AG08396 (cell line): Measurements from ENCODE around the gene CGB5.
"Not testable (repeated sequence)": the region's sequence is repeated elsewhere in the genome, so short reads cannot be mapped to it uniquely, and the experiment has no call there.

Experiments used
- DNase-seq: peaks from one replicate; pipeline ENCODE4 v3.0.0; 2012; ENCODE audit warnings: low spot score, mixed read lengths

CGB5 gene

GRCh38 chr19:49057636-49058234, 14.1 kb downstream of the CGB5 start, which contains the start of gene CGB7:
Gene CGB7, minus strand, starts transcription at chr19:49057749. Its CDS starts 2,374 bp downstream, at chr19:49055375.
- DNase-seq = peak; percentile 91

DNA sequence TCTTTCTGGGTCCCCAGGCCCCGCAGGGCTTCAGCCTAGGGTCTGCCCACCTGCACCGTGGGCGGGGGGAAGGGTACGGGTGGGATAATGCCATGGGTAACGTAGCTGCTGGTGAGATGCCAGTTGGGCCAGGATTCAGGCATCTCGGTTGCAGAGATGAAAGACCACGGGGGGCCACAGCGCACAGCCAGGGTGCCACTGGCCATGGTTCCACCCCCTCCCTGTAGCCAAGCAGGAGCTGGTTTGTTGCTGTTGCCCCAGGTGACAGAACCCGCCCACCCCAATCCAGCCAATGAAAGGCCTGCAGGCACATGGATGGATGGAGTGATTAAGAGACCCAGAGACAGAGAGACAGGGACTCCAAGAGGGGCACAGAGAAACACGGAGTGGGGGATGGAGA, 14.9 kb downstream of the CGB5 start:
- DNase-seq = peak; percentile 74

GRCh38 chr19:49059053-49059452, 15.4 kb downstream of the CGB5 start:
- peak; percentile 22 for DNase-seq

- no peak for DNase-seq
These were observed 17.4 kb downstream of the CGB5 start for GRCh38 chr19:49061000-49061399.

DNA sequence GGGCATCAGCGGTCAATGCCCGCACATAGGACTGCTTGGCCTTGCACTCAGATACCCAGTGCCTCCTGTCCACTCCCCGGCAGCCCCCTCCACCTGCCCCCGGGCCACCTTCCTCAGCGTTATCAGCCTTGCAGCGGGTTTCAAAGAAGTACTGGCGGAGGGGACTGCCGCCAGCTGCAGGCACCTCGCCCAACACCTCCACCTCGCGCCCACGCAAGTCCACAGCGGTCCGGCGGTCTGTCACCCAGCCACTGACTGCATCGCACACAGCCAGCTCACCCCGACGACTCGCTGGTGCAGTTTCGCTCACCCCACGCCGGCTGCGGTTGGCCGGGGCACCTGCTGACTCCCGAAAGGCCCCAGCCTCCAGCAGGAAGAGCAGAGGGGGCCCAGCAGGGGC, 17.8 kb downstream of the CGB5 start:
- DNase-seq = peak; percentile 5

DNA sequence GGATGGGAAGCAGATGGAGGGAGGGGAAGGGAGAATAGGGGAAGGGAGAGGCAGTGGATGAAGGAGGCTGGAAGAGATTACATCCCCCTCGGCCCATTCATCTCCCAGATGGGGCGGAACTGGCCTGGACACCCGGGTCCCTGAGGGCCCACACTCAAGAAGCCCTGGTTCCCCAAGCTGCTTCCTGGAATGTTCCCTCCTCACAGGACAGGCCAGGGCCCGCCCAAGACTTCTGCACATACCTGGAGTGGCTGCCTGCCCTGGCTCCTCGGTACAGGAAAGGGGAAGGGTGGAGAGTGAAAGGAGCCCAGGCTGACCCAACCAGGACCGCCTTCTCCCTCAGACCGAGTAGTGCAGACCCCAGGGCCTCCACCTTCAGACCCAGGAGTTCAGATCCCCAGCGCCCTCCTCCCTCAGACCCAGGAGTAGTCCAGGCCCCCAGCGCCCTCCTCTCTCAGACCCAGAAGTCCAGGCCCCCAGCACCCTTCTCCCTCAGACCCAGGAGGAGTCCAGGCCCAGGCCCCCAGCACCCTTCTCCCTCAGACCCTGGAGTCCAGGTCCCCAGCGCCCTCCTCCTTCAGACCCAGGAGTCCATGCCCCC, 20.5 kb downstream of the CGB5 start:
- DNase-seq = peak; percentile 22

GRCh38 chr19:49064768-49065611, 21.3 kb downstream of the CGB5 start, which contains the start of gene NTF4:
Gene NTF4, minus strand, starts transcription at chr19:49064818. Its CDS starts 2,821 bp downstream, at chr19:49061997.
- DNase-seq = peak; percentile 63

DNA sequence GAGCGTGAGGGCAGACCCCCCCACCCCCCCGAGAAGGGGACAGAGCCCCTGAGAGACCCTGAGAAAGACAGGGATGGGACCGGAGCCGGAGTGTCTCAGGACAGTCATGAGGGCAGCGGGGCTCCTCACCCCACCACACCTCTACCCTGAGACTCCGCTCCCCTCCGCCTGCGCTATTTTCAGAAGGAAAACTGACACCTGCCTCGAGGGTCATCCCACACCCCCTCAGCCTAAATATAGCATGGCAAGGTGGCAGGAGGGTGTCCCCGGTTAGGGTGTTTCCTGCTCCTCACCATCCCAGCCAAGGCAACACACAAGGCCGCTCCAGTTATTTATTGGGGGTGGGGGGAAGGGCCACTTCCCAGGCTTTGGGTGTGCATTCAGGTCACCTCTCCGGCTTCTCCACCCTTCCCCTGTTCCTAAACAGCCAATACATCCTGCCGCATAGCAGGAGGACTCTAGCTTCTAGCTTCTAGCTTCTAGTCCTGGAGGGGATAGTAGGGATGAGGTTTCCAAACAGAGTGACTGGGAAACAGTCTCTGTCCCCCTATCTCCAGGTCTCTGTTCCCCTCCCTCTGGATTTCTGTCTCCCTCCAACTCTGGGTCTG, 22.4 kb downstream of the CGB5 start:
- no peak for DNase-seq

GRCh38 chr19:49067554-49067953, 23.9 kb downstream of the CGB5 start:
- no peak for DNase-seq

GRCh38 chr19:49069026-49069425, 25.4 kb downstream of the CGB5 start:
- no peak for DNase-seq

DNA sequence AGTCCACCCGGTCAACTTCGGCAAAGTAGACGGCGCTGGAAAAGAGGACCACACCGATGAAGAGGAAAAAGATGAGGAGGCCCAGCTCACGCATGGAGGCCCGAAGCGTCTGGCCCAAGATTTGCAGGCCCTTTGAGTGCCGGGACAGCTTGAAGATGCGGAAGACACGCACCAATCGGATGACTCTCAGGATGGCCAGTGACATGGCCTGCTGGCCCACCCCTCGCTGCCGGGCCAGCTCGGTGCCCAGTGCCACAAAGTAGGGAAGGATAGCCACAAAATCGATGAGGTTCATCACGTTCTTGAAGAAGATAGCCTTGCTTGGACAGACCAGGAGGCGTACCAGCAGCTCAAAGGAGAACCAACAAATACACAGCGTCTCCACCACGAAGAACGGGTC, 26.8 kb downstream of the CGB5 start:
- DNase-seq = no peak

DNA sequence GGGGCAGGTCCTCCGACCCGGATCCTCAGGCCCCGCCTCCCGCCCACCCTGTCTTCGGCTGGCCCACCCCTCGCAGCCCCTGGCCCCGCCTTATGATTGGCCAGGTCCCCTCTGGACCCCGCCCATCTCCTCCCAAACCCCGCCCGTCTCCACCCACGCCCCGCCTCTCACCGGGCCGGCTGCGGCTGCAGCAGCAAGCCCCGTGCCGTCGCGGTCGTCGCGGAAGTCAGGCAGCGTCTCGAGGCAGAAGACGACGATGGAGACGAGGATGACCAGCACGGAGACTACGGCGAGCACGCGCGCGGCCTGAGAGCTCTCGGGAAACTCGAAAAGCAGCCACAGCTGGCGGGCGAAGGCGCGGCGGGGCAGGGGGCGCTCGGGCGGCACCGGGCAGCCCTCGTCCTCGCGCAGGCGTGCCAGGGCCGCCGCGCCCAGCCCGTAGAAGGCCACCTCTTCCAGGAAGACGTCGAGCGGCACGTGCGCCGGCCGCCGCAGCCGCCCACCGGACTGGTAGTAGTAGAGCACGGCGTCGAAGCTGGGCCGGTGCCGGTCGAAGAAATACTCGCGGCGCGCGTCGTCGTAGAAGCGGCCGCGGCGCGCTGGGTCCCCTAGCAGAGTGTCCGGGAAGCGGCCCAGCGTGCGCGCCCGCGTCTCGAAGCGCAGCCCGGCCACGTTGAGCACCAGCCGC, 28.4 kb downstream of the CGB5 start:
- DNase-seq = no peak

- DNase-seq = no peak
These were observed 30.1 kb downstream of the CGB5 start for GRCh38 chr19:49073514-49074378.

DNA sequence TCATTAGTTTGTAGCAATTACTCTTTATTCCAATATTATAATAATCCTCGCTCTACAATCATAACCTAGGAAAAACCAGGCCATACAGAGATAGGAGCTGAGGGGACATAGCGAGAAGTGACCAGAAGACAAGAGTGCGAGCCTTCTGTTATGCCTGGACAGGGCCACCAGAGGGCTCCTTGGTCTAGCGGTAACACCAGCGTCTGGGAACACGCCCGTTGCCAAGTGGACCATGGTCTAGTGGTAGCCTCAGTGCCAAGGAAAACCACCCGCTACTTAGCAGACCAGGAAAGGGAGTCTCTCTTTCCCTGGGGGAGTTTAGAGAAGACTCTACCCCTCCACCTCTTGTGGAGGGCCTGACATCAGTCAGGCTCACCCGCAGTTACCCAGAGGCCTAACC, 31.2 kb downstream of the CGB5 start:
- not testable (repeated sequence) for DNase-seq

DNA sequence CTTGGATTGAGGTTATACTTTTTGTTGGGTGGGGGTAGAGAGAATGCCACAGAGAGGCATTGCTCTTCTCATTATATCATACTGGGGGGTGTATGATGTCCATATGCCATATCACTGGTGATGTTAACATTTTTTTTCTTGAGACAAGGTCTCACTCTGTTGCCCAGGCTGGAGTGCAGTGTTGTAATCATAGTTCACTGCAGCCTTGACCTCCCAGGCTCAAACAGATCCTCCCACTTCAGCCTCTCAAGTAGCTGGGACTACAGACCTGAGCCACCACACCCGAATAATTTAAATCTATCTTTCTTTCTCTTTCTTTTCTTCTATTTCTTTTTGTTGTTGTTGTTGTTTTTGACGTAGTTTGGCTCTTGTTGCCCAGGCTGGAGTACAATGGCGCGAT, 36.7 kb downstream of the CGB5 start:
- DNase-seq = no peak

GRCh38 chr19:49081273-49081672, 37.6 kb downstream of the CGB5 start:
- DNase-seq = no peak

DNA sequence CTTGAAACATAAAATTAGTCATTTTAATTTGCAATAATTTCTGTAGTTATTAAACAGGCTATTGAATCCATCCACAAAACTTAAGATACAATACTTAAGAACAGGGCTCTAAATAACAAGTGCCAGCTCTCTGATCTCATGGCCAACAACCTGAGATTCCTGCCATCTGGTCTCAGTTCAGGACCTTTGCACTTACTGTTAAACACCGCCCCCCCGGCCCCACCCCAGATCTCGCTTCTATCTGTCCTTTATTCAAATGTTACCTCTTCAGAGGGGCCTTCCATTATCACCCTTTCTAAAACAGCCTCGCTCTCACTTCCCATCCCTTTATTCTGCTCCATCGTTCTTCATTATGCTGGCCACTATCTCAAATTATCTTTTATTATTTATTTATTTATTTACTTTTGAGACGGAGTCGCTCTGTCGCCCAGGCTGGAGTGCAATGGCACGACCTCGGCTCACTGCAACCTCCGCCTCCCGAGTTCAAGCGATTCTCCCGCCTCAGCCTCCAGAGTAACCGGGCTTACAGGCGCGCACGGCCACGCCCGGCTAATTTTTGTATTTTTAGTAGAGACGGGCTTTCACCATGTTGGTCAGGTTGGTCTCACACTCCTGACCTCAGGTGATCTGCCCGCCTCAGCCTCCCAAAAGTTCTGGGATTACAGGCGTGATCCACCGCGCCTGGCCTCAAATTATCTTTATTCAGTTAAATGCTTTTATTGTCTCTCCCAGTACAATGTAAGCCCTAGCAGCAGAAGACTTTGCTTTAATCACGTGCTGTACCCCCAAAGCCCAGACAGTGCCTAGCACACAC, 40.8 kb downstream of the CGB5 start:
- no peak for DNase-seq

GRCh38 chr19:49085020-49085867, 41.6 kb downstream of the CGB5 start, which contains the start of gene SNRNP70:
Gene SNRNP70, plus strand, starts transcription at chr19:49085451. Its CDS starts 964 bp downstream, at chr19:49086415.
- DNase-seq = peak; percentile 100

DNA sequence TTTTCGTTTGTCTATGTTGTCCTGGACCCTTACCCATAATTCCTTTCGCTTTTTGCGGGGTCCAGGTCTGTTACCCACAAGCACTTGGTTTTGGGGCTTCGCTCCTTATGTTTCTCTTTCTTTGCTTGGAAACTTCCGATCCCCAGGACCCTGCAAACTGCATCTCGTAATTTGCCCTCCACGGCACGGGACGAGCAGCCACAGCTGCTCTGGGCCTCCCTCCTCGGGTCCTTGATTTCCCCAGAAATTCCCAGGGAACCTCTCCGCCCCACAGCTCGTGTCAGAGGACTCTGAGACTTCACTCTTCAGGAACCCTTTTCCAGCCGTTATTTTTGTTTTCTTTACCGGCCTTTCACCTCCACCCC, 42.2 kb downstream of the CGB5 start:
- DNase-seq = no peak
